GM18508 (cell line): ENCODE measurements around the gene ACAD8.
"Not testable (repeated sequence)": the region's sequence is repeated elsewhere in the genome, so short reads cannot be mapped to it uniquely, and the experiment has no call there.

Experiments used
- ATAC-seq: cut with Tn5 transposase; IDR thresholded peaks from one replicate; pipeline ENCODE4 v1.9.1; 2021; ENCODE audit warnings: moderate number of reproducible peaks; ENCODE audit not compliant: insufficient read depth, unreplicated experiment

Gene ACAD8

DNA sequence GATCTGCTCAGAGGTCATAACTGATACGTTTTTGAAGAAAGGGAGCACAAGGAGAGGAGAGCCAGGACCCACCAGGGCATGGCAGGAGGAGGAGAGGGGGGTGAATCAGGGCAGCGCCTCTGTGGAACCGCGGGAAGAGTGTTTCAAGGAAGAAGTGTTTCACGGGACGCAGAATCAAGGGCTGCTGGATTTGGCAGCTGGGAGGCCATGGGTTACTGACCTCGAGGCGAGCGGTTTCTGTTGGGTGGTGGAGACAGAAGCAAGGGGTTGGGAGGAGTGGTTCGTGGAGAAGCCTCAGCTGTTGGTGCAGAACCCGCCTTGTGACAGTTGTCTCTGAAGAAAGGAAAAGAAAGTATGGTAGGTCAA, 15.8 kb upstream of the ACAD8 start:
- ATAC-seq, result no peak

- ATAC-seq, result no peak
Measured at GRCh38 chr11:134238956-134239355, 14.4 kb upstream of the ACAD8 start.

DNA sequence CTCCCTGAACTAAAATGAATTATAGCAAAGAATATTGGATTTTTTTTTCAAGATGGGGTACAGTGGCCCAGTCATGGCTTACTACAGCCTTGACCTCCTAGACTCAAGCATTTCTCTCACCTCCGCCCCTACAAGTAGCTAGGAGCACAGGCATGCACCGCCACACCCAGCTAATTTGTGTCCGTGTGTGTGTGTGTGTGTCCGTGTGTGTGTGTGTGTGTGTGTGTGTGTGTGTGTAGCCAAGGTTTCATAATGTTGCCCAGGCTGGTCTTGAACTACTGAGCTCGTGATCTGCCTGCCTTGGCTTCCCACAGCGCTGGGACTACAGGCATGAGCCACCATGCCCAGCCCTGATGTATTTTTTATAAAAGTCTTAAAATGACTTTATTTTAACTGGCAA, 12.8 kb upstream of the ACAD8 start:
- ATAC-seq, result no peak

GRCh38 chr11:134242376-134242775, 11.0 kb upstream of the ACAD8 start:
- no peak for ATAC-seq

DNA sequence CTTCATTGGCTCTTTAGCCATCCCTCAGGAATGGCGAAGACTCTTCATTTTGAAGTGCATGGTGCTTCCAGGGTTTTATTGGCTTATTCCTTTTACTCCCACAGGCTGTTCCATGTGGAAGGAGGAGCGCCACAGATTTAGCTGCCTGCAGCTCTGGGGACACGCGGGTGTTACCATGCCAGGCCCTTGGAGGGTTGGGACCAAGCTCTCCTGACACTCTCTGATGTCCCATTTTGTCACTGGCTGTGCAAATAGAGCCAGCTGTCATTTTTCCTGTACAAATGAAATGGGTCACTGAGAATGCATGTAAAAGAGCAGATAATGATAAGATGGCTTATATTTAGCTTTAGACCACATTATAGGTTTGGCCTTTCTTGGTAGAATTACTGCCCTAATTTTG, 9.5 kb upstream of the ACAD8 start:
- no peak for ATAC-seq

- ATAC-seq, result no peak
Measured at GRCh38 chr11:134244593-134244992, 8.8 kb upstream of the ACAD8 start.

DNA sequence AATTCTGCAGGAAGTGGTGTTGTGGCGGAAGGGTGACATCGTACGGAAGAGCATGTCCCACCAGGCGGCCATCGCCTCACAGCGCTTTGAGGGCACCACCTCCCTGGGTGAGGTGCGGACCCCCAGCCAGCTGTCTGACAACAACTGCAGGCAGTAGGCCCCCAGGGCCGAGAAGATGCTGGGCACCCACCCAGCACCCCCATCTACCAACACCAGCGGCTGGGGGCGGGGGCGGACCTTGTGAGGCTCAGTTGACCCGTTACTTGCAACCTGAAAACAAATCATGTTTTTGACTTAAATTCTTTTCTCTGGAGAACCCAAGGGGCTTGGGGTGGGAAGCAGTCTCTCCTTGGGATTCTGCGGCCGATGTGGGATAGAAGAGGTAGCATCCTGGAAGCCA, 7.9 kb upstream of the ACAD8 start:
- ATAC-seq, result no peak

- no peak for ATAC-seq
Measured at GRCh38 chr11:134246100-134246499, 7.3 kb upstream of the ACAD8 start.

DNA sequence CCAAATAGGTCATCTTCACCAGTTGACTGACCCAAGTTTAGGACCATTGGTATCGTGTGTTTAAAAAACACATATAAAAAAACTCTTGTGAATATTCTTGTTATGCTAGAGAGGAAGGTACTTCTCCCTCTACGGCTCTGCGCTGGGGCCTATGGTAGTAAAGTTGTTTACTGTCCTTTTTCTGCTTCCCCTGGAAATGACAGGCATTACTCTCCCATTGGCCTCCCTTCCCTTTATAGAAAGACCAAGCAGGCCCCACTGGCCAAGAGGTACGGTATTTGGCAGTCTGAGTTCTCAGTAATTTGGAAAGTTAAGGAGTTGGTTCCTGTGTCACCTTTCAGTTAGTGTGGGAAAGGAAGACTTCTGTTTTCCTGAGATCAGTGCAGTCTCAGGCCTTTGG, 6.7 kb upstream of the ACAD8 start:
- no peak for ATAC-seq

GRCh38 chr11:134248910-134249480, 4.4 kb upstream of the ACAD8 start:
- no peak for ATAC-seq

DNA sequence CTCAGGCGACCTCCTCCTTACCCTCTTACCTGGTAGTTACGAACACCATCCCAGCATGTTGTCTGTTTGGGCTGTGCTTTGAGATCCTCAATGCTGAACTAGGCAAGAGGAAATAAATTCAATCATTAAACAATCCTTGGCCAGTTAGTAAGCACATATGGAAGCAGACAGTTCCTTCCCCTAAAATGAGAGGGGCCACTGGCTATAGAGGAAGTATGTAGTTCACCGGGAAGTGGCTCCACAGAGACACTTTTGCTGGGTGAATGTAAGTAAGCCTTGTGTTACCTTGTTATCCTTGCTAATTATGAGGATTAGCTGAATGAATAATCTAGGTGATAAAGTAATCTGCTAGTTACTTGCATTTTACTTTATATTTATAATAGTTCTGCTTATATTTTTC, 3.1 kb upstream of the ACAD8 start:
- ATAC-seq, result no peak

GRCh38 chr11:134250675-134251074, 2.7 kb upstream of the ACAD8 start:
- no peak for ATAC-seq

DNA sequence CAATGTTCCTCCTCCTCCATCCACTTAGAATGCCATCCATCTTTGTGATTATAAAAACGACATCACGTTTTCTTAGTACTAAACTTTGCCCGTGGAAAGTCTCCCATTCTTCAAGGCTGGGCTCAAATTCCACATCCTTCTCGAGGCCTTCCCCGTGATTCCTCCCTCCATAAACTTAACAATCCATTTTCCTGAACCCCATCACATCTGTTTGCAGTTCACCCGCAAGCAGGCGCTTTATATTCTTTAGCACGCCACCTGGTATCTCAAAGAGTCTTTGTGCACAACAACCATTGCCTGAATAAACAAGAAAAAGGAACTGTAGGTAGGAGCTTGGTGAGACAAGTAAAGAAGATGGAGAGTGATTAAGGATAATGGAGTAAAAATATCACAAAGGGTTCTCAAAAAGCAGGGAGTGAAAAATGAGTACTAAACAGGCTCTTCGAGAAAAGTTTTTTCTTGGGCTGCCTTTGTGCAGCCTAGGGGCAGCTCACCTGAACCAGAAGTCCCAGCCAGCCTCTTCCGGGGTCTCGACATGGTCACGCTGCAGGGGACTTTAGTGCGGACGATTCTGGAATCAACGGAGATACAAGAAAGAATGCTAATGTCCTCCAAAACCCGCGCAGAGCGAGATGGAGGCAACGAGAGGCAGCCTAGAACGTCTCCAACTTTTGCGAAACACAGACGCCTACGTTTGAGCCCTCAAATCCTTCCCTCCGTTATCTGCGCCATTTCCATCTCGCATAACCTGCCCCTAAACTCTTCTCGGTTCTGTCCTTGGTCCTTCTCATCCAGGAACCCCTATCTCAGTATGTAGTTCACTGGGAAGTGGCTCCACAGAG, 801 bp upstream of the ACAD8 start:
- ATAC-seq, result no peak

DNA sequence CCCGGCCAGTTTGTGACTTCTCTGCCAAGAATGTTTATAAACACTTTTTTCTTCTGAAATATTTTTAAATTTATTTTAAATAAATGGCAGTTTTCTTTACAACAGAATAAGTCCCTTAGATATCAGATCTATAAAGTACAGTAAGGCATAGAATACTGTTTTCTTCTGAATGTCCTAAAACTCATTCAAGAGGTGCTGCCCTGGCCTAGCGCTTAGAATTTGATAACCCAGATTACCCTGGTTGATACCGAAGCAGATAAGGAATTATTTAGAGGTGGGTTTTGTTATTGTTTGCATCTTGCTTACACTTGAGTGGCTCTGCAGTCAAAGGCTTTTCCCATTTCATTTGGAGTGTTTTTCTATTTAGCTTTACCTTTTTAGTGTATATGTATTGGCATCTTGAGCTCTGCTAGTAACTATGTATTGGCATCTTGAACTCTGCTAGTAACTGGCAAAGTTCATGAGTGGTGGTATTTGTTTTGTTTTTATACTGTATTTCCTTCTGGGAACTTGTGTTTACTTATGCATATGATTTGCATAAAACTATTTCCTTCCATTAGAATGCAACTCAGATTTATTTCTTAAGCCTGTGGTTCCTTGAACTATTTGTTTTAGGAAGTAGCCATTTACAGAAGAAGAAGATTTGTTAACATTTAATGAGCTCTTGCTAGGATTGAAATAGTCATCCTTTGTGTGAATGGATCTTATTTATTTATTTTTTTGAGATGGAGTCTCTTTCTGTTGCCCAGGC, 1.2 kb downstream of the ACAD8 start:
- no peak for ATAC-seq

DNA sequence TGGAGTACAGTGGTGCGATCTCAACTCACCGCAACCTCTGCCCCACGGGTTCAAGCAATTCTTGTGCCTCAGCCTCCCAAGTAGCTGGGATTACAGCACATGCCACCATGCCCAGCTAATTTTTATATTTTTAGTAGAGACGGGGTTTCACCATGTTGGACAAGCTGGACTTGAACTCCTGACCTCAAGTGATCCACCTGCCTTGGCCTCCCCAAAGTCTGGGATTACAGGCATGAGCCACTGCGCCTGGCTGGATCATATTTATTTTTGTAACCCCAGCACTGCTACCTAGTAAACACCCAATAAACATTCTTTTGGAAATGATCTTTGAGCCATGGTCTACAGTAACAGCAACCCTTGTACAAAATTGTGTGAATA, 1.8 kb downstream of the ACAD8 start:
- not testable (repeated sequence) for ATAC-seq

GRCh38 chr11:134257101-134257500, 3.7 kb downstream of the ACAD8 start:
- no peak for ATAC-seq

DNA sequence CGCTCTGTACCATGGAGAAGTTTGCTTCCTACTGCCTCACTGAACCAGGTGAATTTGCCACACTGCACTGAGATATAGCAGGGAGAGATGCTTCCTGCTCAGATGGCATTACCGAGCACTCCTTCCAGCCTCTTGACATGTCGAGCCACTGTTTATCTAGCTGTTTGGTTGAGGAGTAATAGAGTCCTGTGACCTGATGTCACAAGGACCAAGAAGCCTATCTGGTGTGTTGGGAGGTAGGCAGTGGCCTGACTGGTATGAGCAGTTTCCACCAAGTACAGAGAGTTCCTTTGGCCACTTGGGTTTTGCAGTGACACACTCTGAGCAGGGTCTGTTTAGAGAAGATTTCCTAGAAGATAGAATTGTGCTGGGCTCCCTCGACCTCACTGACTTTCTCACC, 5.2 kb downstream of the ACAD8 start:
- no peak for ATAC-seq

DNA sequence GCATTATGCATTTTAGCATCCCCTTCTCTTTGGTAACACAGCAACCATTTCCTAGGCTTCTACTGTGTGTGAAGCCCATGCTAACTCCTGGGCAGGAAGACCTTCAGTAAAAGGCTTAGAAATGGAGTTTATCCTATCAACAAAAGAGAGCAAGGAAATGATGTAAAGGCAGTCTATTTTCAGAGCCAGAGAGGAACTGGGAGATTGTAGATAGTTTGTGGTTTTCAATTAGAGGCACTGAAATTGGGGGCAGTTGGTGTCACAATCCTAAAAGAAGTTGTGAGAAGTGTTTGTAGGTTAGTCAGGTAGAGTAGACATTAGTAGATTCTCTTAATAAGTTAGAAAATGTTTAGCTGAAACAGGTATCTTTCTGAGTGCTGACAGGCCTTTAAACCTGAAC, 7.1 kb downstream of the ACAD8 start:
- ATAC-seq, result no peak

GRCh38 chr11:134260983-134261382, 7.6 kb downstream of the ACAD8 start:
- no peak for ATAC-seq

GRCh38 chr11:134261626-134262488, 8.5 kb downstream of the ACAD8 start:
- ATAC-seq, result no peak
